GM12873 (cell line): ENCODE measurements around the gene ABCF2.

ENCODE experiments used
- CTCF ChIP-seq: IDR thresholded peaks from 2 replicates; pipeline ENCODE4 v1.5.1; 2012; ENCODE audit warnings: low read depth, mild to moderate bottlenecking, moderate library complexity, low read length, control low read depth; ENCODE audit not compliant: insufficient read depth; ENCODE audit errors: missing control alignments

ABCF2 gene

DNA sequence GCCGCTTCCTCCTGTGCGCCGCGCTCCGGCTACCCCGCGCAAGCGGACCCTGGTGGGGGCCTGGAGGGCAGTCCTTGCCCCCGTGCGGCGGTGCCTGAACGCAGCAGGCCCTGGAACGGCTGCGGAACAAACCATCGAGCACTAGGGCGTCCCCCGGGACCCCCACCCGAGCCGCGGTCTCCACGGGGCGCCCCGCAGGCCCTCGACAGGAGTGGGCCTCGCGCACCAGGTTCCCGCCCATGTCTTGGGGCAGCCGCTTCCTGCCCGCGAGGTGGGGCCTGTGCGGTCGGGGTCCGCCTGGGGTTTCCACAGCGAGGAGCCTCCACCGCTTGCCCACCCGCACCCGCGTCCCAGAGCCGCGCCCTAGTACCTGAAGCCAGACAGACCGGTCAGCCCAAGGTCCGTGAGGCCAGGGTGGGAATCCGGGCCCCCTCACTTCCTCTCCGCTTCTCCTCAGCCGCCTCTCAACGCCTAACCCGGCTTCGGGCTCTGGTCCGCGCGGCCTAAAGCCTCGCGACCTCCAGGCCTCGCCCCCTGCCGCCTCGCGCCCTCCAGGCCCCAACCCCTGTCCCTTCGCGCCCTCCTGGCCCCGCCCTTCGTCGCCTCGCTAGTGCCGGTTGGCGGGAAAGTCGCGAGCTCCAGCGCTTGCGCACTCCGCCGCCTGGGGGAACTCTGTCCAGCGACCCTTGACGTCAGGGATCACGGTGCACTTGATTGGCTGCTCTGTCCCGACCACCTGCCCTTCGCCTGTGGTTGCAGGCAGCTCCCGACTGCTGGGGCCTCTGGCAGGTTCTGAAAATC is 52.6 kb downstream of the ABCF2 start:
- no peak for TF ChIP-seq CTCF

DNA sequence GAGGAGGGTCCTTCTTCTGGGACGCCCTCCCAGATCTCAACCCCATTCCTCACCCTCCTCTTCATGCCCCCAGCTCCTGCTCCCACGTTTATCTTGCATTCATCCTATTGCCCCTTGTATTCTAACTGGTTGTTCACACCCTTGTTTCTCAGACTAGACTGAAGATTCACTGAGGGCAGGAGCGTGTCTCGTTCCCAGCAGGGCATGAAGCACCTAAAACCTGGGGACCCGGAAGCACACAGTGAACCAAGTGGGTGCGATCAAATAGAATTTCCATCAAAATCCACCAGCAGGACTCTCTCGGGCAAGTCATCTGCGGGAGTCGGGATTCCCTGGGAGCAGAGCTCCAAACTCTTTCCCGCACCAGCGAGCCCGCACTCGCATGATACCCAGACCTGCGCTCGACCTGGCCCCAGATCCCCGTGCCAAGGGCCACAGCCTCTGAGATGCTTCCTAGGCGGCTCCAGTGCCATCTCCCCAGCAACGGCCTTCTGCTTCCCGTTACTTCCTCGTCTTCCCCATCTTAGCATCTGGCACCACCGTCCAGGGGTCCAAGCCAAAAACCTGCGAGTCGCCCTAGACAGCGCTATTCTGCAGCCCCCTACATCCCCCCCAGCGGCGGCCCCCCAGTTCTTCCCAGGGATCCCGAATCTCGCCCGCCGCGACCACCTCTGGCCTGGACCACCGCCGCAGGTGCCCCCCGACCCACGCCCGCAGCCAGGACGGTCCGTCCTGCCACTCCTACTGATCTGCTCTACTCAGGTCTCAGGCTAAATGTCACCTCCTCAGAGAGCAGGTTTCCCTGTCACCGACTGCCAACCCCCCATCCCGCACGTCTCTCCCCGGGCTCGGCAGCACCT is 53.4 kb downstream of the ABCF2 start:
- no peak for TF ChIP-seq CTCF

- TF ChIP-seq CTCF = peak; percentile 100
Measured at GRCh38 chr7:151172273-151173141, 54.5 kb downstream of the ABCF2 start.

- TF ChIP-seq CTCF = no peak
Measured at GRCh38 chr7:151168787-151169162, 58.2 kb downstream of the ABCF2 start.

- peak; percentile 75 for TF ChIP-seq CTCF
Measured at GRCh38 chr7:151168003-151168786, 58.8 kb downstream of the ABCF2 start.

DNA sequence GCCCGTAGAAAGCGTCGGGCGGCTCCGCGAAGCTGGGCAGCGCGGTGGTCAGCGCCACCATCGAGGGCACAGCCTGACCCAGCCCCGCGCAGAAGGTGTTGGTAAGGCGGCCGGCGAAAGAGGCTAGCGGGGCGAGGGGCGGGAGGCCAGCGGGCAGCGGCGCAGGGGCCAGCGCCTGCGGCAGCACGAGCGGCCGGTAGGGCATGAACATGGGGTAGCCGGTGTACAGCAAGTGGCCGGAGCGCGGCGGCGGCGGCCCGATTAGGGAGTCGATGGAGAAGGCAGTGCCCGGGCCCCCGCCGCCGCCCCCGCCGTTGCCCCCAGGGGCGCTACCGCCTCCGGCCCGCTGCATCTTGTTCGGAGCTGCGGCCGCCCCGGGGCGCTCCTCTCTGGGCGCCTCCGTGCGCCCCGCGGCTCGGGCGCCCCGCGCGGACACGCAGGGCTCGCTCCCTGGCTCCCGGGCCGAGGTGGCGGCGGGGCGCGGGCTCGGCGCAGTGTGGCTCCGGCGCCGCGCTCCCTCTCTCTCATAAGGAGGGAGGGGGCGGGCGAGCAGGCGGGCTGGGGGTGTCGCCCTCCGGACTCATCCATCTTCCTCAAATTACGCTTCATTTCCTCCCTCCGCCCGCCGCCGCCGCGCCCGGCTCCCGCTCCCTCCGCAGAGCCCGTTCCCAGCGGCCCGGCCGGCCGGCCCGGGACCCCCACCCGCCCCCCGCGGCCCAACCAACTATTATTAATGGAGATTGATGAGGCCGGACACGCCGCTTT is 59.6 kb downstream of the ABCF2 start, which contains the start of gene GBX1:
GBX1 (minus strand) TSS at position 498 of the 765 bp plus-strand sequence; CDS start at position 352, 146 bp downstream.
- TF ChIP-seq CTCF = peak; percentile 4
